ENCODE measurements around the gene TRMU. TPM values are rescaled to one million over a fixed set of nuclear protein-coding genes. Genes with fewer than 3 reads are reported as not detected.

Gene TRMU
- total RNA-seq, 4 donors from 2014 or later = 35.2 to 101 (median 83.3) TPM

- H3K36me3 ChIP-seq = no peaks in the 10 kb centered on the region
- H3K4me1 ChIP-seq = peaks cover 0 to 42% (median 0%) of the 10 kb centered on the region in 4 donors
- no peak for TF ChIP-seq CTCF (IDR thresholded peaks at IDR 0.05)
- TF ChIP-seq POLR2A (IDR thresholded peaks at IDR 0.05) = no peak
- no peak overlapping the region for H3K4me3 ChIP-seq
- no peaks in the 10 kb centered on the region for H3K27me3 ChIP-seq
- peak in 2 of 3 donors; percentile 78 to 89 for DNase-seq
- peak overlapping the region in 1 of 4 donors; percentile 75 for H3K27ac ChIP-seq
- H3K9me3 ChIP-seq = peaks cover 0 to 8% (median 0%) of the 10 kb centered on the region in 4 donors
Measured at GRCh38 chr22:46377525-46378425, 42.3 kb downstream of the TRMU start.

- peak overlapping the region in 1 of 4 donors; percentile 75 for H3K27ac ChIP-seq
- H3K27me3 ChIP-seq = no peaks in the 10 kb centered on the region
- DNase-seq = no peak
- H3K36me3 ChIP-seq = no peaks in the 10 kb centered on the region
- no peak overlapping the region for H3K4me3 ChIP-seq
- peaks cover 0 to 8% (median 0%) of the 10 kb centered on the region in 4 donors for H3K9me3 ChIP-seq
- peaks cover 0 to 38% (median 0%) of the 10 kb centered on the region in 4 donors for H3K4me1 ChIP-seq
- no peak for TF ChIP-seq CTCF (IDR thresholded peaks at IDR 0.05)
- TF ChIP-seq POLR2A (IDR thresholded peaks at IDR 0.05) = no peak
Measured at GRCh38 chr22:46378426-46379065, 43.0 kb downstream of the TRMU start.

GRCh38 chr22:46379066-46379930 is 43.8 kb downstream of the TRMU start:
- TF ChIP-seq POLR2A (IDR thresholded peaks at IDR 0.05) = no peak
- Histone ChIP-seq H3K4me1 (peaks cover 0 to 31% (median 0%) of the 10 kb centered on the region in 4 donors), H3K27ac (peak overlapping the region in 1 of 4 donors; percentile 75), H3K9me3 (peaks cover 0 to 8% (median 0%) of the 10 kb centered on the region in 4 donors), H3K36me3 (no peaks in the 10 kb centered on the region), H3K4me3 (peak overlapping the region in 1 of 4 donors; percentile 43), H3K27me3 (no peaks in the 10 kb centered on the region)
- DNase-seq = no peak

- no peak overlapping the region for H3K27ac ChIP-seq
Measured at GRCh38 chr22:46380069-46380468, 44.6 kb downstream of the TRMU start.

GRCh38 chr22:46380581-46380980 is 45.1 kb downstream of the TRMU start:
- Histone ChIP-seq H3K27ac (no peak overlapping the region), H3K4me1 (peaks cover 0 to 24% (median 0%) of the 10 kb centered on the region in 4 donors), H3K27me3 (no peaks in the 10 kb centered on the region), H3K36me3 (no peaks in the 10 kb centered on the region), H3K9me3 (peaks cover 0 to 8% (median 0%) of the 10 kb centered on the region in 4 donors), H3K4me3 (no peak overlapping the region)
- TF ChIP-seq CTCF (IDR thresholded peaks at IDR 0.05) = no peak
- no peak for TF ChIP-seq POLR2A (IDR thresholded peaks at IDR 0.05)
- no peak for DNase-seq

More at GRCh38 chr22:46380069-46380468, 44.6 kb downstream of the TRMU start:
- TF ChIP-seq CTCF (IDR thresholded peaks at IDR 0.05) (no peak), POLR2A (IDR thresholded peaks at IDR 0.05) (no peak)
- Histone ChIP-seq H3K27me3 (no peaks in the 10 kb centered on the region), H3K4me3 (peak overlapping the region in 1 of 4 donors; percentile 43), H3K9me3 (peaks cover 0 to 8% (median 0%) of the 10 kb centered on the region in 4 donors), H3K36me3 (no peaks in the 10 kb centered on the region), H3K4me1 (peaks cover 0 to 24% (median 0%) of the 10 kb centered on the region in 4 donors)
- no peak for DNase-seq
